Tibial nerve (tissue), 4 donors: Measurements from ENCODE around the gene ZNF281.

Experiments
- EP300 ChIP-seq, 2 donors: sonication (generic); formaldehyde crosslinking; IDR thresholded peaks; one replicate each; pipeline ENCODE4 v1.6.1; 2017; ENCODE audit warnings: antibody characterized with exemption in 2 of 2, mild to moderate bottlenecking in 1 of 2
- TF ChIP-seq, protein P1 (sequence below), 5 experiments: fragments of 200-600 bp in 3 of 5; fragments of 450-650 bp in 2 of 5; sonication (generic) in 3 of 5; IDR thresholded peaks; one replicate each; pipeline ENCODE4 v1.5.1; 2016 to 2019; ENCODE audit warnings: antibody characterized with exemption in 5 of 5, mild to moderate bottlenecking in 3 of 5, moderate library complexity in 2 of 5

DNA sequence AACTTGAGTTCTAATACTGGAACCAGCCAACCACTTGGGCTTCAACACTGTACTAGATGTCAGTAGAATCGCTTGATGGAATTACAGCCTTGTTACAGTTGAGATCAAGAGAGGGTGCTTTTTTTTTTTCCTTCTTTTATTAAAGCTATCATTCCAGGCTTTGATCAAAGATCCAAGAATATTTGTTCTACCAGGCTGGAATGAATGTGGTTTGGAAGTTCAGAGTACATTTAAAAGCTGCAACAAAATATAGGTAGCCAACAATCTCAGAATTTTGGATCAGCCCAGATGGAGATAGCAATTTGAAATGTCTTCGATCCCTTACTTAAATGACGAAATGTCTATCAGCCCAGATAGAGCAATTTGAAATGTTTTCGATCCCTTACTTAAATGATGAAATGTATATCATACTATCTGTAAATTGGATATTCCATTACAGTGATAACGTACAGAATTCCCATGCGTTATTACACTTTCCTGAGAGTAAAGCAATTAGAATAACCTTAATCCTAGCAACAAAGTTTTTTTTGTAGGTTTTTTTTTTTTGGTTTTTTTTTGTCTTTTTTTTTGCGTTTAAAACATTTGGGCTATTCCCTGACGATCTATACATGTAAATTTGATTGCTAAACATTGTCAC is 3.6 kb downstream of the ZNF281 start:
- TF ChIP-seq EP300 (IDR thresholded peaks at IDR 0.05): no peak
- TF ChIP-seq, protein P1, sequence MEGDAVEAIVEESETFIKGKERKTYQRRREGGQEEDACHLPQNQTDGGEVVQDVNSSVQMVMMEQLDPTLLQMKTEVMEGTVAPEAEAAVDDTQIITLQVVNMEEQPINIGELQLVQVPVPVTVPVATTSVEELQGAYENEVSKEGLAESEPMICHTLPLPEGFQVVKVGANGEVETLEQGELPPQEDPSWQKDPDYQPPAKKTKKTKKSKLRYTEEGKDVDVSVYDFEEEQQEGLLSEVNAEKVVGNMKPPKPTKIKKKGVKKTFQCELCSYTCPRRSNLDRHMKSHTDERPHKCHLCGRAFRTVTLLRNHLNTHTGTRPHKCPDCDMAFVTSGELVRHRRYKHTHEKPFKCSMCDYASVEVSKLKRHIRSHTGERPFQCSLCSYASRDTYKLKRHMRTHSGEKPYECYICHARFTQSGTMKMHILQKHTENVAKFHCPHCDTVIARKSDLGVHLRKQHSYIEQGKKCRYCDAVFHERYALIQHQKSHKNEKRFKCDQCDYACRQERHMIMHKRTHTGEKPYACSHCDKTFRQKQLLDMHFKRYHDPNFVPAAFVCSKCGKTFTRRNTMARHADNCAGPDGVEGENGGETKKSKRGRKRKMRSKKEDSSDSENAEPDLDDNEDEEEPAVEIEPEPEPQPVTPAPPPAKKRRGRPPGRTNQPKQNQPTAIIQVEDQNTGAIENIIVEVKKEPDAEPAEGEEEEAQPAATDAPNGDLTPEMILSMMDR (IDR thresholded peaks at IDR 0.05): no peak
